Calu3 (cell line): ENCODE data around the gene MLYCD. TPM values are rescaled to one million over a fixed set of nuclear protein-coding genes. Genes with fewer than 3 reads are reported as not detected.

ENCODE experiments used
- BruUV-seq: library from RNA; stranded (reverse); fragments of 400-500 nt; replicated peaks from 2 replicates; lab custom pipeline; 2021; lab: Mats Ljungman, UMichigan
- CTCF ChIA-PET: fragments of 300-600 bp; sonication (Branson Sonifier 250); formaldehyde crosslinking; loops from one replicate; lab custom pipeline; 2022; ENCODE audit warnings: antibody characterized with exemption; lab: Charles Lee
- DNase-seq: peaks from one replicate; pipeline ENCODE4 v3.0.0; 2022
- H3K27ac Mint-ChIP-seq: one replicate; pipeline ENCODE4 v1.8.0; 2022; ENCODE audit warnings: mixed read lengths; ENCODE audit not compliant: unreplicated experiment
- H3K27me3 Mint-ChIP-seq: one replicate; pipeline ENCODE4 v1.8.0; 2022; ENCODE audit warnings: mixed read lengths; ENCODE audit not compliant: unreplicated experiment
- H3K36me3 Mint-ChIP-seq: one replicate; pipeline ENCODE4 v1.8.0; 2022; ENCODE audit warnings: mild to moderate bottlenecking, moderate library complexity, mixed read lengths; ENCODE audit not compliant: insufficient read depth, unreplicated experiment
- H3K4me1 Mint-ChIP-seq: one replicate; pipeline ENCODE4 v1.8.0; 2022; ENCODE audit warnings: mild to moderate bottlenecking, low read depth, mixed read lengths; ENCODE audit not compliant: unreplicated experiment
- H3K4me3 Mint-ChIP-seq: one replicate; pipeline ENCODE4 v1.8.0; 2022; ENCODE audit warnings: mild to moderate bottlenecking, low read depth, moderate library complexity, mixed read lengths; ENCODE audit not compliant: unreplicated experiment
- H3K9me3 Mint-ChIP-seq: one replicate; pipeline ENCODE4 v1.8.0; 2022; ENCODE audit warnings: low read depth, mixed read lengths; ENCODE audit not compliant: unreplicated experiment
- intact Hi-C: fragments of 100-400 bp; cut with micrococcal nuclease; formaldehyde crosslinking; loops from one replicate; pipeline ENCODE4 v1.10.0; 2022; ENCODE audit not compliant: unreplicated experiment
- total RNA-seq: library from RNA; stranded (reverse); gene quantifications from 2 replicates; pipeline ENCODE4 v1.2.3, GENCODE V29; 2022
- TF ChIP-seq, protein P1 (sequence below): fragments of 200-600 bp; IDR thresholded peaks from one replicate; pipeline ENCODE4 v1.8.0; 2022; ENCODE audit warnings: antibody characterized with exemption; ENCODE audit not compliant: unreplicated experiment

The MLYCD gene
- total RNA-seq, 1 experiment from 2014 or later: 10.3 TPM

DNA sequence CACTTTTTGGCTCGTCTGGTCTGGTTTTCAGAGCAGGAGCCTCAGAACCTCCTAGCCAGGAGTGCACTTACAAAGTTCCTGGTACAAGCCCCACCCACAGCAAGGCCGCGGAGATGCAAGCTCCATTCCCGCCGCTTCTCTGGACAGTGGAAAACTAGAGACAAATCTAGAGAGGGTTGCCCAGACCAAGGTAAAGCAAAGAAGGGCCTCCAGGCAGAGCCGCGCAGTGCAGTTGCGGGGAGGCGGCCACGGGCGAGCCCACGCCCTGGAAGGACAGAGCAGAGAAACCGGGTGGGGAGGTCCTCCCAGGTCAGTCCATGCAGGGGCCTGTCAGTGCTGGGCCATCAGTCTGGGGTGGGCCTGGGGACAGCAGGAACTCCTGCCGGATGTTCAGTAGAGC is 43.2 kb downstream of the MLYCD start:
- no peak overlapping the region for H3K4me3 Mint-ChIP-seq
- peaks cover 6% of the 10 kb centered on the region for H3K36me3 Mint-ChIP-seq
- intact Hi-C loops: no loop called here
- no peak for DNase-seq
- H3K27ac Mint-ChIP-seq: no peak overlapping the region
- peaks cover 4% of the 10 kb centered on the region for H3K27me3 Mint-ChIP-seq
- peaks cover 9% of the 10 kb centered on the region for H3K4me1 Mint-ChIP-seq
- H3K9me3 Mint-ChIP-seq: no peaks in the 10 kb centered on the region
- CTCF ChIA-PET: no interaction called here
- no TSS peak for BruUV-seq
- TF ChIP-seq, protein P1, sequence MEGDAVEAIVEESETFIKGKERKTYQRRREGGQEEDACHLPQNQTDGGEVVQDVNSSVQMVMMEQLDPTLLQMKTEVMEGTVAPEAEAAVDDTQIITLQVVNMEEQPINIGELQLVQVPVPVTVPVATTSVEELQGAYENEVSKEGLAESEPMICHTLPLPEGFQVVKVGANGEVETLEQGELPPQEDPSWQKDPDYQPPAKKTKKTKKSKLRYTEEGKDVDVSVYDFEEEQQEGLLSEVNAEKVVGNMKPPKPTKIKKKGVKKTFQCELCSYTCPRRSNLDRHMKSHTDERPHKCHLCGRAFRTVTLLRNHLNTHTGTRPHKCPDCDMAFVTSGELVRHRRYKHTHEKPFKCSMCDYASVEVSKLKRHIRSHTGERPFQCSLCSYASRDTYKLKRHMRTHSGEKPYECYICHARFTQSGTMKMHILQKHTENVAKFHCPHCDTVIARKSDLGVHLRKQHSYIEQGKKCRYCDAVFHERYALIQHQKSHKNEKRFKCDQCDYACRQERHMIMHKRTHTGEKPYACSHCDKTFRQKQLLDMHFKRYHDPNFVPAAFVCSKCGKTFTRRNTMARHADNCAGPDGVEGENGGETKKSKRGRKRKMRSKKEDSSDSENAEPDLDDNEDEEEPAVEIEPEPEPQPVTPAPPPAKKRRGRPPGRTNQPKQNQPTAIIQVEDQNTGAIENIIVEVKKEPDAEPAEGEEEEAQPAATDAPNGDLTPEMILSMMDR: no peak

DNA sequence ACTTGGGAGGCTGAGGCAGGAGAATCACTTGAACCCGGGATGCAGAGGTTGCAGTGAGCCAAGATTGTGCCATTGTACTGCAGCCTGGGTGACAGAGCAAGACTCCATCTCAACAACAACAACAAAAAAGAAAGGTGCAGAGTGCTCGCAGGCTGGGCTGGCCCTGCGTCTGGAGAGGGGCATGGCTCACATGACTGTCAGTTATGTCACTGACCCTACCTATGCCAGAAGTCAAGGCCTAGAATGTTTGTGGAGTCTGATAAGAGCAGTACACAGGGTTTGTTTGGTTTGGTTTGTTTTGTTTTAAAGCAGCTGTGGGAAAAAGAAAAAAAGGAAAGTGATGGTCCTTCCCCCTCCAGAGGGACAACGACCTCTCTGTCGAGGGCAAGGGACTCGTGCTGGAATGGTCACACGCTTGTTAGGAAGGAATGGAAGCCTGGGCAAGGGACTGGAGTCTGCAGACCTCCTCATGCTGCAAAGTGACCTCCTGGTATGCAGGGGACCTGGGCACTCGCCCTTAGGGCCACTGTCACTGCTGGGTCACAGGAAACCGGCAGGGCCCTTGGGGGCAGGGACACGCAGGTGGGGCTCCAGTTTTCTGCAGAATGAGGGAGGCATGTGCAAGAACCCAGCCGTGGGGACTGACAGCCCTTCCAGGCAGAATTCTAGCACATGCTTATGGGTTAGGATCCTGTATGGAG is 44.0 kb downstream of the MLYCD start:
- H3K27me3 Mint-ChIP-seq: no peaks in the 10 kb centered on the region
- H3K36me3 Mint-ChIP-seq: peaks cover 6% of the 10 kb centered on the region
- CTCF ChIA-PET: no interaction called here
- no peak overlapping the region for H3K27ac Mint-ChIP-seq
- DNase-seq: no peak
- intact Hi-C loops: no loop called here
- no peaks in the 10 kb centered on the region for H3K9me3 Mint-ChIP-seq
- TF ChIP-seq, protein P1: no peak
- H3K4me3 Mint-ChIP-seq: no peak overlapping the region
- peaks cover 9% of the 10 kb centered on the region for H3K4me1 Mint-ChIP-seq
- BruUV-seq: no TSS peak

DNA sequence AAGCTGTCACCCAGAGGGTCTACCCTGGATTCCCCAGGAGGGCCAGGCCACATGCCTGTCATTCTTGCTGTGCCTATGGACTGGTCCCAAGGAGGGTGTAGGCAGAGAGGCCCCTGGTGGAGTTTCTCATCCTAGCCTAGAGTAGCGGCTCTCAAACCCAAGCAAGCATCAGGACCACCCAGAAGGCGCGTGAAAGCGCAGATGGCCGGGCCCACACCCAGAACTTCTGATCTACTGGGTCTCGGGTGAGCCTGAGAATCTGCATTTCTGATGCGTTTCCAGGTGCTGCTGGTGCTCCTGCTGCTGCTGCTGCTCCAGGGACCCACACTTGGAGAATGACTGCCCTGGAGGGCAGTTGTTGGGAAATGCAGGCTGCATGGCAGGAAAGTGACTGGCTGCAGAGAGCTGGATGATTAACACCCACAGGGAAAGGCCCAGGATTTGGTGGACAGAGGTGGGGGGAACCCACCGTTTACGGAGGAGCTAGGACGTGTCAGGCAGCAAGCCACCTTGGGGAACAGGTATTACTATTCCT is 44.7 kb downstream of the MLYCD start:
- intact Hi-C loops: no loop called here
- H3K27ac Mint-ChIP-seq: no peak overlapping the region
- H3K27me3 Mint-ChIP-seq: no peaks in the 10 kb centered on the region
- no peak for DNase-seq
- CTCF ChIA-PET: no interaction called here
- H3K4me3 Mint-ChIP-seq: no peak overlapping the region
- H3K4me1 Mint-ChIP-seq: peaks cover 9% of the 10 kb centered on the region
- BruUV-seq: no TSS peak
- H3K9me3 Mint-ChIP-seq: no peaks in the 10 kb centered on the region
- TF ChIP-seq, protein P1: no peak
- peaks cover 6% of the 10 kb centered on the region for H3K36me3 Mint-ChIP-seq

GRCh38 chr16:83945587-83945986 is 46.7 kb downstream of the MLYCD start:
- Mint-ChIP-seq H3K27me3 (no peaks in the 10 kb centered on the region), H3K9me3 (no peaks in the 10 kb centered on the region), H3K36me3 (peaks cover 8% of the 10 kb centered on the region), H3K4me3 (no peak overlapping the region), H3K27ac (no peak overlapping the region), H3K4me1 (peaks cover 9% of the 10 kb centered on the region)
- no peak for DNase-seq
- TF ChIP-seq, protein P1: no peak
- no TSS peak for BruUV-seq
- CTCF ChIA-PET: no interaction called here
- intact Hi-C loops: no loop called here
